ENCODE results near the gene GPR37L1. TPM values are rescaled to one million over a fixed set of nuclear protein-coding genes. Genes with fewer than 3 reads are reported as not detected.
A peak's percentile ranks its signal among the peaks of the same experiment; 100 is the strongest.

GPR37L1 gene
- total RNA-seq, 1 donor from 2014 or later = 0.09 TPM

- Mint-ChIP-seq H3K9me3 (no peaks in the 10 kb centered on the region), H3K4me1 (peaks cover 43% of the 10 kb centered on the region), H3K27me3 (ENCODE audit: low read depth) (no peaks in the 10 kb centered on the region), H3K4me3 (no peak overlapping the region), H3K27ac (no peak overlapping the region), H3K36me3 (no peaks in the 10 kb centered on the region)
- TF ChIP-seq CTCF (IDR thresholded peaks at IDR 0.05; ENCODE audit: unreplicated experiment) = no peak
- no peak for DNase-seq (ENCODE audit: low spot score in 2 of 2, unreplicated experiment in 2 of 2)
Measured at GRCh38 chr1:202078241-202078640, 44.5 kb upstream of the GPR37L1 start.

- Mint-ChIP-seq H3K27ac (peak overlapping the region; percentile 82), H3K4me3 (no peak overlapping the region), H3K4me1 (peaks cover 46% of the 10 kb centered on the region), H3K36me3 (no peaks in the 10 kb centered on the region), H3K9me3 (no peaks in the 10 kb centered on the region), H3K27me3 (ENCODE audit: low read depth) (no peaks in the 10 kb centered on the region)
- DNase-seq (ENCODE audit: low spot score in 2 of 2, unreplicated experiment in 2 of 2) = peak in 1 of 2 experiments; percentile 56
- TF ChIP-seq CTCF (IDR thresholded peaks at IDR 0.05; ENCODE audit: unreplicated experiment) = no peak
Measured at GRCh38 chr1:202081992-202082391, 40.7 kb upstream of the GPR37L1 start.

GRCh38 chr1:202084791-202085681, 37.7 kb upstream of the GPR37L1 start:
- Mint-ChIP-seq H3K27me3 (ENCODE audit: low read depth) (no peaks in the 10 kb centered on the region), H3K27ac (peak overlapping the region; percentile 79), H3K9me3 (no peaks in the 10 kb centered on the region), H3K4me1 (peaks cover 46% of the 10 kb centered on the region), H3K4me3 (no peak overlapping the region), H3K36me3 (no peaks in the 10 kb centered on the region)
- peak in 1 of 2 experiments; percentile 44 for DNase-seq (ENCODE audit: low spot score in 2 of 2, unreplicated experiment in 2 of 2)
- TF ChIP-seq CTCF (IDR thresholded peaks at IDR 0.05; ENCODE audit: unreplicated experiment) = no peak

- peak overlapping the region; percentile 79 for H3K27ac Mint-ChIP-seq
Measured at GRCh38 chr1:202085682-202086373, 36.9 kb upstream of the GPR37L1 start.

More at GRCh38 chr1:202085682-202086373, 36.9 kb upstream of the GPR37L1 start:
- no peaks in the 10 kb centered on the region for H3K36me3 Mint-ChIP-seq
- H3K4me3 Mint-ChIP-seq = no peak overlapping the region
- no peaks in the 10 kb centered on the region for H3K9me3 Mint-ChIP-seq
- no peak for DNase-seq (ENCODE audit: low spot score in 2 of 2, unreplicated experiment in 2 of 2)
- no peak for TF ChIP-seq CTCF (IDR thresholded peaks at IDR 0.05; ENCODE audit: unreplicated experiment)
- H3K4me1 Mint-ChIP-seq = peaks cover 42% of the 10 kb centered on the region
- H3K27me3 Mint-ChIP-seq (ENCODE audit: low read depth) = no peaks in the 10 kb centered on the region
